ENCODE measurements around the gene TRIO. TPM values are rescaled to one million over a fixed set of nuclear protein-coding genes. Genes with fewer than 3 reads are reported as not detected.
A peak's percentile ranks its signal among the peaks of the same experiment; 100 is the strongest.

TRIO gene
- total and polyA plus RNA-seq, 2 of the 8 experiments (the other 6 are each of a cell fraction or from before 2014, with no cell fraction given), result 35.1 to 69.1 TPM

DNA sequence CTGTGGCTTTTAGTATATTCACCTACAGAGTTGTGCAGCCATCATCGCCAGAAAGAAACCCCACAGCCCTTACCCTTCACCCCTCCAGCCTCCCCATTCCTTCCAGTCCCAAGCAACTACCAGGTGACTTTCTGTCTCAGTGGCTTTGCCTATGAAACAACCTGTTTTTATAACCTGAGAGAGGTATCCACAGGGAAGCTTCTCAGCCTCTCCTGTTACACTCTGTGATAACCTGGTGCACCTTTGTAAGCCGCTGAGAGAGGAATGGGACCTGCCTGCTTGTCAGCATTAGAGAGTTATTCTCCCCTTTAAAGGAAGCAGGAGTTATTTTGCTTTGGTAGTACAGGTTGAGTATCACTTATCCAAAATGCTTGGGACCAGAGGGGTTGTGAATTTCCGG, 93.6 kb downstream of the TRIO start:
- FAIRE-seq, result no peak

More for the DNA sequence above, 93.6 kb downstream of the TRIO start:
- Histone ChIP-seq H3K4me1 (replicated peaks in 1 of 4; ENCODE audit: control insufficient read depth in 3 of 4, insufficient read depth in 4 of 4, low read length in 3 of 4) (peaks cover 6 to 30% (median 27%) of the 10 kb centered on the region in 4 experiments), H2BK120ac (replicated peaks; ENCODE audit: low read depth, low read length) (no peak overlapping the region), H4K5ac (ENCODE audit: insufficient read length, low read depth, low read length) (no peak overlapping the region), H2BK12ac (ENCODE audit: low read depth, low read length) (no peak overlapping the region), H3K27ac (ENCODE audit: low read depth, low read length) (no peak overlapping the region), H3K9me3 (ENCODE audit: insufficient read depth in 2 of 2, low read depth in 1 of 2, low read length in 1 of 2) (no peaks in the 10 kb centered on the region), H3K23ac (ENCODE audit: insufficient read length) (no peak overlapping the region), H3K36me3 (ENCODE audit: control insufficient read depth in 2 of 4, insufficient read depth in 4 of 4, low read length in 3 of 4) (no peaks in the 10 kb centered on the region), H4K20me1 (replicated peaks in 1 of 2; ENCODE audit: control insufficient read depth in 1 of 2, insufficient read depth in 2 of 2, low read length in 2 of 2) (peaks cover 5 to 12% of the 10 kb centered on the region in 2 experiments), H3K56ac (replicated peaks; ENCODE audit: insufficient read length, low read depth, low read length) (no peak overlapping the region), H3K9ac (replicated peaks in 1 of 4; ENCODE audit: extremely low read depth in 1 of 4, low read depth in 3 of 4, low read length in 3 of 4) (no peak overlapping the region), H2BK20ac (ENCODE audit: low read length) (no peak overlapping the region), H3K4me2 (ENCODE audit: insufficient read depth in 1 of 2, low read depth in 2 of 2, low read length in 2 of 2) (peak overlapping the region in 1 of 2 experiments; percentile 21; a peak in 1 of 4 replicates), H3K79me1 (ENCODE audit: low read depth, low read length) (peaks cover 13% of the 10 kb centered on the region; the same call in 1 of the 2 replicates), H3K4me3 (ENCODE audit: extremely low read depth in 1 of 4, insufficient read depth in 2 of 4, low read depth in 3 of 4, low read length in 4 of 4) (no peak overlapping the region), H4K91ac (replicated peaks; ENCODE audit: insufficient read length, low read length) (no peak overlapping the region), H4K8ac (ENCODE audit: extremely low read depth, insufficient read depth, low read length) (no peak overlapping the region), H2AK5ac (ENCODE audit: low read depth, low read length) (no peak overlapping the region), H3K23me2 (ENCODE audit: low read depth, low read length) (no peaks in the 10 kb centered on the region; the same call in 1 of the 2 replicates), H3K27me3 (replicated peaks in 1 of 4; ENCODE audit: control insufficient read depth in 3 of 4, extremely low read depth in 1 of 4, insufficient read depth in 3 of 4, low read length in 3 of 4) (no peaks in the 10 kb centered on the region), H3K4ac (replicated peaks; ENCODE audit: insufficient read length, low read depth, low read length) (no peak overlapping the region), H3K14ac (ENCODE audit: insufficient read length) (no peak overlapping the region), H2BK15ac (ENCODE audit: low read length) (no peak overlapping the region), H2AFZ (ENCODE audit: low read length) (no peak overlapping the region), H3K18ac (ENCODE audit: extremely low read depth, low read length) (no peak overlapping the region), H3K79me2 (ENCODE audit: control insufficient read depth in 1 of 2, insufficient read depth in 2 of 2, low read length in 2 of 2) (peaks cover 11 to 94% of the 10 kb centered on the region in 2 experiments), H2BK5ac (ENCODE audit: low read depth, low read length) (no peak overlapping the region)
- TF ChIP-seq ZNF274 (IDR thresholded peaks at IDR 0.05; ENCODE audit: borderline replicate concordance, extremely low read depth, low read length) (no peak), SP1 (IDR thresholded peaks at IDR 0.05; ENCODE audit: low read depth, low read length) (0 out of 2 replicates have a peak, but pooled peaks have one; percentile 39)
- WGBS, 2 experiments (ENCODE audit: extremely low coverage in 1 of 2, insufficient coverage in 1 of 2, insufficient read length in 1 of 2, insufficient replicate concordance in 2 of 2, low coverage in 1 of 2, low lambda C conversion rate in 2 of 2, missing lambda C conversion rate in 1 of 2), result 23% methylated on average over 3 of the region's 3 CpGs; no CpG with 5 or more reads in 1 of the 2 experiments
- ChIA-PET POLR2A (ENCODE audit: partially characterized antibody) (interaction anchor here (1.0 kb wide), 1 partner anchor 13 kb away, joined by 3 read pairs; no protein-coding TSS in a partner anchor), CTCF (ENCODE audit: partially characterized antibody) (interaction anchor here (1.2 kb wide), 1 partner anchor 10 kb away, joined by 3 read pairs; no protein-coding TSS in a partner anchor)
- DNase-seq (ENCODE audit: low read depth in 1 of 2, low spot score in 2 of 2), result no peak
